ENCODE data around the gene CISTR.
A peak's percentile ranks its signal among the peaks of the same experiment; 100 is the strongest.

Gene CISTR

GRCh38 chr12:53751336-53752191, at the start of gene CISTR:
TSS of gene CISTR (minus strand) at chr12:53751979.
- no peak for TF ChIP-seq CTCF (IDR thresholded peaks at IDR 0.05; ENCODE audit: low read length, missing control alignments)
- DNase-seq (ENCODE audit: low read depth) = no peak
- peak within 1 kb of the TSS; percentile 32 for H3K4me3 ChIP-seq (replicated peaks; ENCODE audit: low read depth, low read length)

GRCh38 chr12:53798575-53798974, 46.8 kb upstream of the CISTR start:
- TF ChIP-seq CTCF (IDR thresholded peaks at IDR 0.05; ENCODE audit: low read length, missing control alignments) = no peak
- no peak overlapping the region for H3K4me3 ChIP-seq (replicated peaks; ENCODE audit: low read depth, low read length)
- peak; percentile 46 for DNase-seq (ENCODE audit: low read depth)

- no peak for TF ChIP-seq CTCF (IDR thresholded peaks at IDR 0.05; ENCODE audit: low read length, missing control alignments)
- DNase-seq (ENCODE audit: low read depth) = no peak
- H3K4me3 ChIP-seq (replicated peaks; ENCODE audit: low read depth, low read length) = no peak overlapping the region
These were observed 44.1 kb upstream of the CISTR start for GRCh38 chr12:53795927-53796326.

- no peak for DNase-seq (ENCODE audit: low read depth)
- no peak for TF ChIP-seq CTCF (IDR thresholded peaks at IDR 0.05; ENCODE audit: low read length, missing control alignments)
- no peak overlapping the region for H3K4me3 ChIP-seq (replicated peaks; ENCODE audit: low read depth, low read length)
These were observed 41.4 kb upstream of the CISTR start for GRCh38 chr12:53793221-53793620.

GRCh38 chr12:53791735-53792326, 40.1 kb upstream of the CISTR start:
- TF ChIP-seq CTCF (IDR thresholded peaks at IDR 0.05; ENCODE audit: low read length, missing control alignments) = peak; percentile 34
- H3K4me3 ChIP-seq (replicated peaks; ENCODE audit: low read depth, low read length) = no peak overlapping the region
- no peak for DNase-seq (ENCODE audit: low read depth)

GRCh38 chr12:53789570-53789969, 37.8 kb upstream of the CISTR start:
- TF ChIP-seq CTCF (IDR thresholded peaks at IDR 0.05; ENCODE audit: low read length, missing control alignments) = no peak
- DNase-seq (ENCODE audit: low read depth) = no peak
- no peak overlapping the region for H3K4me3 ChIP-seq (replicated peaks; ENCODE audit: low read depth, low read length)
